ENCODE results near the gene LRRIQ3. TPM values are rescaled to one million over a fixed set of nuclear protein-coding genes. Genes with fewer than 3 reads are reported as not detected.
"Not testable (repeated sequence)": the region's sequence is repeated elsewhere in the genome, so short reads cannot be mapped to it uniquely, and the experiment has no call there.

Gene LRRIQ3
- total RNA-seq, 1 donor from 2014 or later, result not detected

GRCh38 chr1:74117370-74117769, 80.6 kb downstream of the LRRIQ3 start:
- DNase-seq (ENCODE audit: extremely low read depth, low read depth, low spot score), result not testable (repeated sequence)

DNA sequence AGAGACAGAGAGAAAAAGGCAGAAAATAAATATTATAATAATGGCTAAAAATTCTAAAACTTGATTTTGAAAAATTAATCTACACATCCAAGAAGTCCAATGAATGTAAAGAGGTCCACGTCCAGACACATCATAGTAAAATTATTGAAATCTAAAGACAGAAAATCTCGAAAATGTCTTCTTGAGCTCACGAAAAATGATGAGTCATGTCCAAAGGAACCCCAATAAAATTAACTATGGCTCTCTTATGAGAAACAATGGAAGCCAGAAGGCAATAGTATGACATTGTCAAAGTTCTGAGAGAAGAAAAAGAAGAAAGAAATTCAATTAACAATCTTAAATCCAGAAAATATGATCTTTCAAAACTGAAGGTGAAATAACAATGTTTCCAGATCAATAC, 84.6 kb downstream of the LRRIQ3 start:
- no peak for DNase-seq (ENCODE audit: extremely low read depth, low read depth, low spot score)

- no peak for DNase-seq (ENCODE audit: extremely low read depth, low read depth, low spot score)
Measured at GRCh38 chr1:74107394-74107793, 90.6 kb downstream of the LRRIQ3 start.

- DNase-seq (ENCODE audit: extremely low read depth, low read depth, low spot score), result no peak
Measured at GRCh38 chr1:74091371-74091770, 106.6 kb downstream of the LRRIQ3 start.

GRCh38 chr1:74083128-74083527, 114.8 kb downstream of the LRRIQ3 start:
- no peak for DNase-seq (ENCODE audit: extremely low read depth, low read depth, low spot score)

- DNase-seq (ENCODE audit: extremely low read depth, low read depth, low spot score), result no peak
Measured at GRCh38 chr1:74065081-74065480, 132.9 kb downstream of the LRRIQ3 start.

DNA sequence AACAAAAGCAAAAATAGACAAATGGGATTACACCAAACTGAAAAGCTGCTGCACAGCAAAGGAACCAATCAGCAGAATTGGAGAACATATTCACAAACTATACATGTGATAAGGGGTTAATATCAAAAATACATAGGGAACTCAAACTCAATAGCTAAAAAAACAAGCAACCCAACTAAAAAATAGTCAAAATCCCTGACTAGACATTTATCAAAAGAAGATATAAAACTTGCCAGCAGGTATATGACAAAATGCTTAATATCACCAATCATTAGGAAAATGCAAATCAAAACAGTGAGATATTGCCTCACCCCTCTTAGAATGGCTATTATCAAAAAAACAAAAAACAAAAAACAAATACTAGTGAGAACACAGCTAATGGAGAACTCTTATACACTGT, 140.3 kb downstream of the LRRIQ3 start:
- no peak for DNase-seq (ENCODE audit: extremely low read depth, low read depth, low spot score)

- DNase-seq (ENCODE audit: extremely low read depth, low read depth, low spot score), result no peak
Measured at GRCh38 chr1:74053407-74053806, 144.6 kb downstream of the LRRIQ3 start.

DNA sequence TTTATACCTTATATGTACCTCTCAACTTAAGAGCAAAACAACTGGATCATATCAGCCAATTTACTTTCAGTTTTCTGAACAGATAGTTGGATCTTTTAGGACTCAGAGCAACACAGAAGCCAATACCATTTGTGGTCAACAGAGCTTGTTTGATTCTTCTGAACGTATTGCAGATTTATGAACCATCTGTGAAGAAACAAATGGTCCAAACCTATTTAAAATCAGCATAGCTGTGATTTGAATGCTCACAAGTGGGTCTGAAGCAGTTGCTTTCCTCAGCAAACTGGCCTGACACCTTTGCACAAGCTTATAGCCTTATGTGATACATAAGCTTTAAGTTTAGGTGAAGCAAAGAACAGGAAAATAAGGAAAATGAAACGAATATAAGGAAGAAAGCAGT, 147.6 kb downstream of the LRRIQ3 start:
- DNase-seq (ENCODE audit: extremely low read depth, low read depth, low spot score), result no peak

DNA sequence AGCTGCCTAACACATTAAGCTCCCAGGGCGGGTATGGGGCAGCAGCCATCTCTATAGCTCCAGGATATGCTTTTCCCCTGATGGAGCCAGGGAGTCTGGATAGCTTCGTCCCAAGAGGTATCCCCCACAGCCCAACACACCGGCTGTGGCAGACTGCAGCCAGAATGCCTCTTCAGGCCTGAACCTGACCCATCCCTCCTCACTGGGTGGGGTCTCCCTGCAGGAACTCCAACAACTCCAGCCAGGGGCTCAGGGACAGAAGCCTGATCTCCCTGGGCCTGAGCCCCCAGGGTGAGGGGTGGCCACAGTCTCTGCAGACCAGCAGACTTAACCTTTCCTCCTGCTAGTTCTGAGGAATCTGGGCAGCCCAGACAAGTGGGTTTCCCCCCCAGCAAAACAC, 159.9 kb downstream of the LRRIQ3 start:
- no peak for DNase-seq (ENCODE audit: extremely low read depth, low read depth, low spot score)

DNA sequence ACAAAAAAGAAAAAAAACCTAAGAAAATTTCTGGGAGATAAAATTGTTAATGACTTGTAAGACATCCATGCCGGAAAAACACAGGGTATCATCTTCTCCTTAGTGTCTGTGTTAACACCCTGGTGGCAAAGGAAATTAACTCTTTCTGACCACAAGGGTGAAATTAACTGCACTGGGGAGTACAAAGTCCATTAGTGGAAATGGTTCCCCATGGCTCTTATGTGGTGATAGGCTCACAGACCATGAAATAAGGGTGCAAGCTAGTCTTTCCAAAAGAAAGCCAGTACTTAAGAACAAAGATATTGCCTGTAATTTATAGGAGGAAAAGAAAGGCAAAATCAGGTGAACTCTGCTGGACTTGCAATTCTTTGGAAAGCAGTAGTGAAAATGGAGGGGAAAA, 185.4 kb downstream of the LRRIQ3 start:
- no peak for DNase-seq (ENCODE audit: extremely low read depth, low read depth, low spot score)

- no peak for DNase-seq (ENCODE audit: extremely low read depth, low read depth, low spot score)
Measured at GRCh38 chr1:74011736-74012135, 186.2 kb downstream of the LRRIQ3 start.

- no peak for DNase-seq (ENCODE audit: extremely low read depth, low read depth, low spot score)
Measured at GRCh38 chr1:74010206-74010605, 187.8 kb downstream of the LRRIQ3 start.

GRCh38 chr1:74005533-74005932, 192.4 kb downstream of the LRRIQ3 start:
- DNase-seq (ENCODE audit: extremely low read depth, low read depth, low spot score), result no peak

GRCh38 chr1:74003806-74004205, 194.2 kb downstream of the LRRIQ3 start:
- no peak for DNase-seq (ENCODE audit: extremely low read depth, low read depth, low spot score)

- peak; percentile 4 for DNase-seq (ENCODE audit: extremely low read depth, low read depth, low spot score)
Measured at GRCh38 chr1:73998348-73998959, 199.5 kb downstream of the LRRIQ3 start.

DNA sequence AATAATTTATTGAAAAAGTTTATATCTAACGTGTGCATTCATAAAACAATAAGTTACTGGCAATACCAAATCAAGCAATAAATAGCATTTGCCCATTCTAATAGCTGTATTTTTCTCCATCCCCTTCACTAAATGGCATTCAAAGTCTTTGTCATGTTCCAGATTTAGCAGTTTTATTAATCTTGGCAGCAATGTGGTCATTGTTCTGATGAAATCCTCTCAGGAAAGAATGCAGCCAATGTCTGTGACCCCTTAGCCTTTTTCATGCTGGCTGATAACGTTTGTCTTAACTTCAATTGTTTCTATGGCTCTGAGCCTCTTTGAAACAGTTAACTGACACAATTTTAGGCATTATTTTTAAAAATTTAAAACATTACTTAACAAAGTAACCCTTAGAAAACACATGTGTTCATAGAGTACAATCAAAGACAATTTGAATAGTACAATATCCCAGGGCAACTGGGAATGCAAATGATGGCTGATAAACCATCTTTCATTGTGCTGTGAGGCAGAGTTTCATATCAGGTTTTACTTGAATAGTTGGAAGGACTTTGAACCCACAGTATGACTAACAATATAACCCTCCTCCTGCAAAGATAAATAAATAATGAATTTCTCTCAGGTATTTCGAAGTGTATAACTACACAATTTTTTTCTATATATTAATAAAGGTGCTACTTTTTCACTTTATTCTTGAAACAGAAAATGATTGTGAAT, 217.5 kb downstream of the LRRIQ3 start:
- no peak for DNase-seq (ENCODE audit: extremely low read depth, low read depth, low spot score)

- DNase-seq (ENCODE audit: extremely low read depth, low read depth, low spot score), result no peak
Measured at GRCh38 chr1:73979684-73980083, 218.3 kb downstream of the LRRIQ3 start.

- no peak for DNase-seq (ENCODE audit: extremely low read depth, low read depth, low spot score)
Measured at GRCh38 chr1:73978964-73979363, 219.0 kb downstream of the LRRIQ3 start.
